Upper lobe of left lung (tissue), 6 donors: ENCODE data around the gene JARID2. TPM values are rescaled to one million over a fixed set of nuclear protein-coding genes. Genes with fewer than 3 reads are reported as not detected.

ENCODE experiments used
- ATAC-seq, 2 donors: fragments of 200-7000 bp; cut with Tn5 transposase; one replicate each; pipeline ENCODE4 v1.9.1; 2022; ENCODE audit warnings: mild to moderate bottlenecking in 2 of 2, moderate library complexity in 2 of 2; ENCODE audit not compliant: low FRiP score in 2 of 2
- DNase-seq, 2 donors: peaks; one replicate each; pipeline ENCODE4 v3.0.0-alpha.2; 2019 to 2020
- H3K27ac ChIP-seq, 4 donors: fragments of 200-600 bp; sonication (generic); one replicate each; pipeline ENCODE4 v1.5.1; 2016 to 2019
- H3K27me3 ChIP-seq, 4 donors: fragments of 200-600 bp; sonication (generic); one replicate each; pipeline ENCODE4 v1.5.1; 2017 to 2019
- H3K36me3 ChIP-seq, 4 donors: fragments of 200-600 bp; sonication (generic); one replicate each; pipeline ENCODE4 v1.5.1; 2016 to 2019
- H3K4me1 ChIP-seq, 4 donors: fragments of 200-600 bp; sonication (generic); one replicate each; pipeline ENCODE4 v1.5.1; 2018 to 2019
- H3K4me3 ChIP-seq, 4 donors: fragments of 200-600 bp; sonication (generic); one replicate each; pipeline ENCODE4 v1.5.1; 2017 to 2019; ENCODE audit warnings: mild to moderate bottlenecking in 2 of 4, moderate library complexity in 1 of 4
- H3K9me3 ChIP-seq, 4 donors: fragments of 200-600 bp; sonication (generic); one replicate each; pipeline ENCODE4 v1.5.1; 2018 to 2019
- EP300 ChIP-seq, 4 donors: sonication (generic); formaldehyde crosslinking; IDR thresholded peaks; one replicate each; pipeline ENCODE4 v1.5.1; 2017; ENCODE audit warnings: antibody characterized with exemption in 4 of 4, control low read depth in 2 of 4
- POLR2A ChIP-seq, 4 donors: fragments of 450-650 bp; IDR thresholded peaks; one replicate each; pipeline ENCODE4 v1.5.1; 2016 to 2017; ENCODE audit warnings: antibody characterized with exemption in 4 of 4, mild to moderate bottlenecking in 2 of 4
- POLR2AphosphoS5 ChIP-seq, 2 donors: sonication (generic); formaldehyde crosslinking; IDR thresholded peaks; one replicate each; pipeline ENCODE4 v1.5.1; 2017; ENCODE audit warnings: antibody characterized with exemption in 2 of 2
- WGBS, 2 donors: methylation state at CpG; one replicate each; pipeline ENCODE4 v1.1.5; 2017 to 2018; 5-methylcytosine and 5-hydroxymethylcytosine counted together
- total RNA-seq, 6 donors: library from RNA; depleted of rRNA in 4 of 6; stranded (reverse); fragments of >200 nt in 4 of 6; gene quantifications; one replicate each; pipeline versions ENCODE4 v1.1.0 to v1.2.1, GENCODE V29; 2016 to 2021
- TF ChIP-seq, protein P1 (sequence below), 6 experiments: fragments of 450-650 bp in 4 of 6; fragments of 200-600 bp in 2 of 6; sonication (generic) in 2 of 6; IDR thresholded peaks; one replicate each; pipeline ENCODE4 v1.5.1; 2016 to 2019; ENCODE audit warnings: antibody characterized with exemption in 6 of 6
- donor health status: DM: no; HTN: no; CAD: no; lungs with moderate emphysema.
- donor health status: DM: no; HTN: yes; CAD: no; lungs with severe emphysema.

Gene JARID2
- total RNA-seq, 6 donors from 2014 or later = 9.6 to 37.7 (median 16.4) TPM

- ATAC-seq (no peak), DNase-seq (no peak)
- WGBS, 2 donors = 74 to 80% methylated on average over 4 of the region's 4 CpGs
- H3K27ac ChIP-seq = no peak overlapping the region
- H3K9me3 ChIP-seq = no peaks in the 10 kb centered on the region
- no peaks in the 10 kb centered on the region for H3K36me3 ChIP-seq
- peaks cover 8 to 41% (median 21%) of the 10 kb centered on the region in 4 donors for H3K4me1 ChIP-seq
- TF ChIP-seq POLR2A (IDR thresholded peaks at IDR 0.05) (no peak), POLR2AphosphoS5 (IDR thresholded peaks at IDR 0.05) (no peak), EP300 (IDR thresholded peaks at IDR 0.05) (no peak)
- TF ChIP-seq, protein P1, sequence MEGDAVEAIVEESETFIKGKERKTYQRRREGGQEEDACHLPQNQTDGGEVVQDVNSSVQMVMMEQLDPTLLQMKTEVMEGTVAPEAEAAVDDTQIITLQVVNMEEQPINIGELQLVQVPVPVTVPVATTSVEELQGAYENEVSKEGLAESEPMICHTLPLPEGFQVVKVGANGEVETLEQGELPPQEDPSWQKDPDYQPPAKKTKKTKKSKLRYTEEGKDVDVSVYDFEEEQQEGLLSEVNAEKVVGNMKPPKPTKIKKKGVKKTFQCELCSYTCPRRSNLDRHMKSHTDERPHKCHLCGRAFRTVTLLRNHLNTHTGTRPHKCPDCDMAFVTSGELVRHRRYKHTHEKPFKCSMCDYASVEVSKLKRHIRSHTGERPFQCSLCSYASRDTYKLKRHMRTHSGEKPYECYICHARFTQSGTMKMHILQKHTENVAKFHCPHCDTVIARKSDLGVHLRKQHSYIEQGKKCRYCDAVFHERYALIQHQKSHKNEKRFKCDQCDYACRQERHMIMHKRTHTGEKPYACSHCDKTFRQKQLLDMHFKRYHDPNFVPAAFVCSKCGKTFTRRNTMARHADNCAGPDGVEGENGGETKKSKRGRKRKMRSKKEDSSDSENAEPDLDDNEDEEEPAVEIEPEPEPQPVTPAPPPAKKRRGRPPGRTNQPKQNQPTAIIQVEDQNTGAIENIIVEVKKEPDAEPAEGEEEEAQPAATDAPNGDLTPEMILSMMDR (IDR thresholded peaks at IDR 0.05) = no peak
- no peak overlapping the region for H3K4me3 ChIP-seq
- no peaks in the 10 kb centered on the region for H3K27me3 ChIP-seq
Observed at GRCh38 chr6:15460110-15460727, 214.3 kb downstream of the JARID2 start.

- Histone ChIP-seq H3K27ac (no peak overlapping the region), H3K27me3 (no peaks in the 10 kb centered on the region), H3K36me3 (no peaks in the 10 kb centered on the region), H3K4me1 (peaks cover 8 to 41% (median 21%) of the 10 kb centered on the region in 4 donors), H3K9me3 (no peaks in the 10 kb centered on the region), H3K4me3 (no peak overlapping the region)
- TF ChIP-seq POLR2A (IDR thresholded peaks at IDR 0.05) = no peak
- TF ChIP-seq EP300 (IDR thresholded peaks at IDR 0.05) = no peak
- no peak for TF ChIP-seq POLR2AphosphoS5 (IDR thresholded peaks at IDR 0.05)
- TF ChIP-seq, protein P1 (IDR thresholded peaks at IDR 0.05) = no peak
- no peak for ATAC-seq
- no peak for DNase-seq
- 86 to 87% methylated on average over 6 of the region's 6 CpGs for WGBS, 2 donors
Observed at GRCh38 chr6:15461127-15461944, 215.5 kb downstream of the JARID2 start.

DNA sequence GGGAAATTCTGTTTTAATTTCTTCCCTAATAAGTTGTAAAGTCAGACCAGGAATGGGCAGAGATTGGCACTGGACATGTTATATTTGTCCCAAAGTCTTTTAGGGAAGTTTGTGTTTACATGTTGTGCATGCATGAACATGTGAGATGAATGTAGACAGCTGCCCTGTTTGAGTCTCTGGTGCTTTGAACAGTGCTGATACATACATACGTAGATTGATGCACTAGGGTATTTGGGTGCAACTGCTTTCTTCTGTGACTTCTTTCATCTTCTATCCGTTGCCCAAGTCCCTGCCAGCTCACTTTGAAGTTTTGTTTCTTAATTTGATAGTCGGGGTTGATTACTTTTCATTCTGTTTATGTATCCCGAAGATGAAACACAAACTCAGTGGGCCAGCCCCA, 216.4 kb downstream of the JARID2 start:
- Histone ChIP-seq H3K9me3 (no peaks in the 10 kb centered on the region), H3K4me3 (no peak overlapping the region), H3K36me3 (no peaks in the 10 kb centered on the region), H3K4me1 (peaks cover 8 to 41% (median 21%) of the 10 kb centered on the region in 4 donors), H3K27ac (no peak overlapping the region), H3K27me3 (no peaks in the 10 kb centered on the region)
- DNase-seq (no peak), ATAC-seq (no peak)
- 63 to 67% methylated on average over 4 of the region's 4 CpGs for WGBS, 2 donors
- TF ChIP-seq EP300 (IDR thresholded peaks at IDR 0.05) (no peak), POLR2A (IDR thresholded peaks at IDR 0.05) (no peak), POLR2AphosphoS5 (IDR thresholded peaks at IDR 0.05) (no peak)
- TF ChIP-seq, protein P1 (IDR thresholded peaks at IDR 0.05) = no peak

DNA sequence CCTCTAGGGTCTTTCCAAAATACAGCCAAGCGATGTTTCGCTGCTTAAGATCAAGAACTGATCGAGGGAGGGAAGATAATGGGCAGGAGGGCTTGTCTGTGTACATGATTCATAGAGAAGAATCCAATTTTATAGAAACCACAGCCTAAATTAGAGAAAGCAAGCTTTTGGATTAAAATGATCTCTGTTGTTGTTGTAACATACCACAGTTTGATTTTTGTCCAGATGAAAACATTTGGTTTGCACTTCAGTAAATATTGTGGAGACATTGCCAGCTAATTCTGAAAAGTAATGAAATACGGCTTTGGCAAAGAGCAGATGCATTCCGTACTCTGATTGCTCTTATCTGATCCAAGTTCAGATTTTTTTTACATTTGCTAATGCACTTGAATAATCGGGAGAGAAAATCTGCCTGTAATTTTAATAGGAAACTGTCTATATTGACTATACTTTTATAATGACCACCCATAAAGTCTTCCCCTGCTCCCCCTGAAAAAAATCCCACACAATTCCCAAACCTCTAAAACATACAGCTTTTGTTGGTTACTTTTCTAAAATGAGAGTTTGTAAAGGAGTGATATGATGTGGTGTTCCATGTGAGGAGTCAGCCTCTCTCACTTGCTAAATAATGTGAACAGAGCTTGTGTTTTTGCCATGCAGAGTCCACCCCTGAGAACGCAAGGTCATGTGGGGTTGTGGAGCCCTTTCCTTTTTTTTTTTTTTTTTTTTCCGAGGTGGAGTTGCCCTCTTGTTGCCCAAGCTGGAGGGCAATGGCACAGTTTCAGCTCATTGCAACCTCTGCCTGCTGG, 217.1 kb downstream of the JARID2 start:
- Histone ChIP-seq H3K4me1 (peaks cover 8 to 41% (median 21%) of the 10 kb centered on the region in 4 donors), H3K4me3 (no peak overlapping the region), H3K9me3 (no peaks in the 10 kb centered on the region), H3K27me3 (no peaks in the 10 kb centered on the region), H3K27ac (peak overlapping the region in 3 of 4 donors; percentile 2 to 17 (median 11)), H3K36me3 (no peaks in the 10 kb centered on the region)
- DNase-seq = no peak
- TF ChIP-seq EP300 (IDR thresholded peaks at IDR 0.05) (no peak), POLR2A (IDR thresholded peaks at IDR 0.05) (no peak), POLR2AphosphoS5 (IDR thresholded peaks at IDR 0.05) (no peak)
- TF ChIP-seq, protein P1 (IDR thresholded peaks at IDR 0.05) = no peak
- 59% methylated on average over 8 of the region's 8 CpGs for WGBS, 2 donors
- ATAC-seq = peak in 1 of 2 donors; percentile 51
